ENCODE measurements around the gene RIN3. TPM values are rescaled to one million over a fixed set of nuclear protein-coding genes. Genes with fewer than 3 reads are reported as not detected.

Gene RIN3
- total and polyA plus RNA-seq, 12 donors = 3.9 to 63.2 (median 30.3) TPM

- Histone ChIP-seq H3K36me3 (replicated peaks in 1 of 2) (peaks cover 0 to 10% of the 10 kb centered on the region in 2 donors), H3K4me3 (no peak overlapping the region), H3K4me1 (replicated peaks in 1 of 2) (peaks cover 4% of the 10 kb centered on the region in 2 donors), H3K27me3 (no peaks in the 10 kb centered on the region), H3K9me3 (replicated peaks in 1 of 3) (peaks cover 0 to 6% (median 0%) of the 10 kb centered on the region in 3 donors), H3K27ac (peak overlapping the region in 2 of 5 donors; percentile 20 to 71)
- TF ChIP-seq POLR2A (IDR thresholded peaks at IDR 0.05) = no peak
- no peak for TF ChIP-seq CTCF (IDR thresholded peaks at IDR 0.05)
- intact Hi-C loops (cut with DNase I) = no loop called here
- DNase-seq = no peak
- 76 to 88% (median 81%) methylated on average over 5 to 6 of the region's 6 CpGs for WGBS, 4 donors
Observed at GRCh38 chr14:92565040-92565717, 51.6 kb downstream of the RIN3 start.

GRCh38 chr14:92565718-92566115 lies 52.1 kb downstream of the RIN3 start:
- no peak for TF ChIP-seq CTCF (IDR thresholded peaks at IDR 0.05)
- TF ChIP-seq POLR2A (IDR thresholded peaks at IDR 0.05) = no peak
- WGBS, 4 donors = 88 to 94% (median 93%) methylated on average over 2 of the region's 2 CpGs
- H3K27me3 ChIP-seq = no peaks in the 10 kb centered on the region
- no peak overlapping the region for H3K4me3 ChIP-seq
- H3K36me3 ChIP-seq (replicated peaks in 1 of 2) = peaks cover 0 to 6% of the 10 kb centered on the region in 2 donors
- intact Hi-C loops (cut with DNase I) = no loop called here
- H3K4me1 ChIP-seq (replicated peaks in 1 of 2) = peaks cover 4% of the 10 kb centered on the region in 2 donors
- DNase-seq = no peak
- H3K27ac ChIP-seq = no peak overlapping the region
- peaks cover 0 to 6% (median 0%) of the 10 kb centered on the region in 3 donors for H3K9me3 ChIP-seq (replicated peaks in 1 of 3)

GRCh38 chr14:92567173-92567725 lies 53.7 kb downstream of the RIN3 start:
- TF ChIP-seq POLR2A (IDR thresholded peaks at IDR 0.05) (no peak), CTCF (IDR thresholded peaks at IDR 0.05) (no peak)
- intact Hi-C loops (cut with DNase I) = no loop called here
- H3K9me3 ChIP-seq (replicated peaks in 1 of 3) = peaks cover 0 to 6% (median 0%) of the 10 kb centered on the region in 3 donors
- DNase-seq = no peak
- no peaks in the 10 kb centered on the region for H3K27me3 ChIP-seq
- no peak overlapping the region for H3K27ac ChIP-seq
- H3K36me3 ChIP-seq (replicated peaks in 1 of 2) = peaks cover 0 to 6% of the 10 kb centered on the region in 2 donors
- H3K4me1 ChIP-seq (replicated peaks in 1 of 2) = no peaks in the 10 kb centered on the region
- H3K4me3 ChIP-seq = no peak overlapping the region
- 94 to 100% (median 96%) methylated on average over 2 of the region's 2 CpGs for WGBS, 4 donors

GRCh38 chr14:92568621-92569479 lies 55.3 kb downstream of the RIN3 start:
- H3K27ac ChIP-seq = peak overlapping the region in 1 of 5 donors; percentile 3
- H3K4me1 ChIP-seq (replicated peaks in 1 of 2) = no peaks in the 10 kb centered on the region
- intact Hi-C loops (cut with DNase I) = no loop called here
- peaks cover 0 to 6% of the 10 kb centered on the region in 2 donors for H3K36me3 ChIP-seq (replicated peaks in 1 of 2)
- DNase-seq = peak in 4 of 7 donors; percentile 51 to 63 (median 52)
- H3K9me3 ChIP-seq (replicated peaks in 1 of 3) = peaks cover 0 to 6% (median 0%) of the 10 kb centered on the region in 3 donors
- TF ChIP-seq CTCF (IDR thresholded peaks at IDR 0.05) (no peak), POLR2A (IDR thresholded peaks at IDR 0.05) (no peak)
- 83 to 90% (median 85%) methylated on average over 13 to 16 of the region's 16 CpGs for WGBS, 4 donors
- no peaks in the 10 kb centered on the region for H3K27me3 ChIP-seq
- H3K4me3 ChIP-seq = no peak overlapping the region

Measured in adrenal gland (tissue), 12 donors.